Stimulated activated CD4-positive, alpha-beta T cell treated with anti-CD3 and anti-CD28 coated beads, Interleukin-2, amount 100 ng/mL, for 4 hours (primary cell): Measurements from ENCODE around the gene PDXDC1.
"Not testable (repeated sequence)": the region's sequence is repeated elsewhere in the genome, so short reads cannot be mapped to it uniquely, and the experiment has no call there.

Source experiments
- DNase-seq: peaks from one replicate; pipeline ENCODE4 v3.0.0-alpha.2; 2020; ENCODE audit warnings: low read depth

Gene PDXDC1

DNA sequence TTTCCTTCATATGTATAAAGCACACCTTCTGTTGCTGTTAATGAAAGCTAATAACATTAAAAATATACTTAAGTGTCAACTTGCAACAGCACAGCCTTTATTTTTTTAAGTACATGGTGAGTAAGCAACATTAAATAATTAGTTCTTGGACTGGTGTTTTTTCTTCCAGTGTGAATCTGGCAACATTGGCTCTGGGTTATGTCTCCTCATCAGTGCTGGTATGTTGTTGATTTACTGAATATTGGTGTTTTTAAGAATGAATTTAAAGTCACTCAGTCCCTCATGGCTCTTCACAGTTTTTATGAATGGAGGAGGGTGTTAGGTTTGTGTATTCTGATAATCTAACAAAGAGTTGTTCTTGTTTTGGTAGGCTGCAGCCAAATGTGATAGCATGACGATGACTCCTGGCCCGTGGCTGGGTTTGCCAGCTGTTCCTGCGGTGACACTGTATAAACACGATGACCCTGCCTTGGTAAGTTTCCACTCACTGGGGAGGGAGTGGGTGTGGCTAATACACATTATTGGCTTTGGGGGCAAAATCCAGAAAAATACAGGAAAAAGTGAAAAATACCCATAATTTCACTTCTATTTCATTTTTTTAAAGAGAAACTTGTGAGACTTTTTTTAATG is 42.2 kb downstream of the PDXDC1 start:
- DNase-seq, result not testable (repeated sequence)

DNA sequence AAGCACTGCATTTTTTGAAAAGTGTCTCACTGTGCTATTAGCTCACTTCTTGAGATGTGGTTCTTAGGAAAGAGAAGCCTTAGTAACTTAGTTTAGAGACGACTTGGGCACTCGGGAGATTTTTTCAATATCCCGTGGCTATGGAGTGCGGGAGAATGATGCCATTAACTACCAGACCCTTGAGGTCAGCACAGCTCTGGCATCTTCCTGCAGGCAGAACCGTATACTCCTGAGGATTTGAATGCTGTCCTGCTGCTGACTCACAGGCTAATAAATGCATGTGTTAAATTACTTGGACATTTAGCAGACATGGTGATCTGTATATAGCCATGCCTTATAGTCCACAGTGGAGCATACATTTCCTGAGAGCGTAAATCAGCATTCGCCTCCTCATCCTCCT is 46.6 kb downstream of the PDXDC1 start:
- DNase-seq, result not testable (repeated sequence)

DNA sequence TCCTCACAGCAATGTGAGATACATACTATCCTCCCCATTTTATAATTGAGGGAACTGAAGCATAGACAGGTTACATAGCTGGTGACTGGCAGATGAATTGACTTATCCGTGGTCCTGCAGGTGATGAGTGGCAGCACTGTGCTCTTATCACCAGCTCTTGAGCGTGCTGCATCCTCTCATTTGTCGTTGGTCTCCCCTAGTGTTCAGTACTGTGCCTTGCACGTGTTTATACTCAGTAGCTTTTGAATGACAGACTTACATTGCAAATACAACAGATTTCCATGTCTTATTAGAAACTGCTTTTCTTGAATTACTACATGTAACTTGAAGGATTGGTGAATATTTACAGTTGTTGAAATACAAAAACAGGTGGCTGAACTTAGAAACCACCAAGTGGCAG is 47.4 kb downstream of the PDXDC1 start:
- DNase-seq, result peak; percentile 13

DNA sequence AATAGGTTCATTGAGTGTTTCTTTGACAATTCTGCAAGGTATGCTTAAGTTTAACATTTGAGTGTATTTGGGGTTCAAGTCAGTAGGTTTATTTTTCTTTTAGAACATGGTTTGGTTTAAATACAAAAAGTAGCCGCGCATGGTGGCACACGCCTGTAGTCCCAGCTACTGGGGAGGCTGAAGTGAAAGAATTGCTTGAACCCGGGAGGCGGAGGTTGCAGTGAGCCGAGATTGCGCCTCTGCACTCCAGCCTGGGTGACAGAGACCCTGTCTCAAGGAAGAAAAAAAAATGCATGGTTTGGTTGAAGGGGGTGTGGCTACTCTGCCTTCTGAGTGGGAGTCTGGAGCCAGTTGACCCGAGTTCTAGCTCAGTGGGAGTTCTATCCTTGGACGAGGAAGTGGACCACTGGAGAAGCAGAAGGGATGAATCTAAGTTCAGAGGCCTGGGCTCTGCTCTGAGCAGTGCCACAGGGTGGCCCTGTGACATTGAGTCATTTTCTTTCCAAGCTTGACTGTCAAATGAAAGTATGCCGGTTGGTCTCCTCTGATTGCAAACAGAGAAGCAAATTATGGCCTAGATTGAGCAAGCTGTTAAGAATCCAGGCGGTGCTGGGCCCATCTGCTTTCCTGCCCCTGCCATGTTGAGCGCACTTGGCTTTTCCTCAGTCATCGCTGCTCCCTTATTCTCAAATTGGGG is 48.7 kb downstream of the PDXDC1 start:
- DNase-seq, result not testable (repeated sequence)

DNA sequence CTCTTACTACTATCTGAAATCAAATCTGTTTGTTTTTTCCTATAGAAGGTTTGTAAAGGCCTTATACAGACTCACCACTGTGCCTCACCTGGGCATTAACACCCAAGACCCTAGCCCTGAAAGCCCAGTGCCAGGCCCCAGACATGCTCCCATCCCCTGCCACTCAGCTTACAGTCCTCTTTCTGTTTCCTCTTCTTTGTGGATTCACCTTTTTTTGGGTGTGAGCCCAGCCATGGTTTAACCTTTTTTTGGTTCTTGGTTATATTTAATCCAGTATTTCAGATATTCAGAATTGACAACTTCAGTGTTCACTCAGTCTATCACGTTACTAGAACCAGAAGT is 50.0 kb downstream of the PDXDC1 start:
- not testable (repeated sequence) for DNase-seq

DNA sequence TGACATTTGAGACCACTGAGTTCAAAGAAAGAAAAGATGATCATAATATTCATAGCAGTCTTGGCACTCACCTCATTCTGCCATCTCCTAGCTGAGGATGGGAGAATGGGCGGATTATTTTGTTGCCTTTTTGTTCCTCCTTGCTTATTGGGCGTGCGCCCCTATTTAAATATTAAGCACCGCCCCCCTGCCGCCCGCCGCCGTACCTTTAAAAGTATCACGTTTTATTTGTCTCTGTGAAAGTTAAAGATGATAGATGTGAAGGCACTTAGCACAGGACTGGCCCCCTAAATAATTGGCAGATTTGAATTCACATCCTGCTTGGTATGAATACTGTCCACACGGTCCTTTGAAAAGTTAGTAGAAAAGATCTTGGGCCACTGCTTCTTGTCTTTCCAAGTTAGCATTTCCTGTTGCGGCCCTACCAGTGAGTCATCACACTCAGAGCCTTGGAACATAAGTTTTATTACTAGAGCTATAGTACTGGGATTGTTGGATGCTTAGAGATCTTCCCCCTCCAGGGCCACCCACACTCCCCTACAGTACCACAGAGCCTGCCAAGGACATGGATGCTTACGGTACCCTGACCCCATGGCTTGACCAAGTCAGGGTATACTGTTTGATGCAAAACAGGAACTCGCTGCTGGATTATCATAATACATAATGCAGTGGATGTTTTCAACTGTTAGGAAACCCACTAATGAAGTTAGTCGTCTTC is 50.6 kb downstream of the PDXDC1 start:
- not testable (repeated sequence) for DNase-seq

DNA sequence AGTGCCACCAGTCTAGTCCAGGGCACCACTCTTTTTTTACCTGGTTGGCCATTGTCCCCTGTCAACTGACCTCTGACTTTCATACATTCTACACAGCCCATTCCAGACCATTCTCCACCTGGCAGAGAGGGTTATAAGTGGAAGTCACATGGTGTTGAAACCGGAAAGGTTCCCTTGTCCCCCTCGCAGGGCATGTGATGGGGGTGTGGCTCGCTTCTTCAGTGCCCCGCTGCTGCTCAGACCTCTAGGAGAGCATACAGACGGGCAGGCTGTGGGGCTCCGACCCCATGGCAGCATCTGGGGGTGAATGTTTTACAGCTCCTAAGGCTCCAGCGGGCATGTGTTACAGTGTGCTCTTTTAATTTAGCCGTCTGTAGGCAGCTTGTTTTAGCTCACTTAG is 52.2 kb downstream of the PDXDC1 start:
- not testable (repeated sequence) for DNase-seq

DNA sequence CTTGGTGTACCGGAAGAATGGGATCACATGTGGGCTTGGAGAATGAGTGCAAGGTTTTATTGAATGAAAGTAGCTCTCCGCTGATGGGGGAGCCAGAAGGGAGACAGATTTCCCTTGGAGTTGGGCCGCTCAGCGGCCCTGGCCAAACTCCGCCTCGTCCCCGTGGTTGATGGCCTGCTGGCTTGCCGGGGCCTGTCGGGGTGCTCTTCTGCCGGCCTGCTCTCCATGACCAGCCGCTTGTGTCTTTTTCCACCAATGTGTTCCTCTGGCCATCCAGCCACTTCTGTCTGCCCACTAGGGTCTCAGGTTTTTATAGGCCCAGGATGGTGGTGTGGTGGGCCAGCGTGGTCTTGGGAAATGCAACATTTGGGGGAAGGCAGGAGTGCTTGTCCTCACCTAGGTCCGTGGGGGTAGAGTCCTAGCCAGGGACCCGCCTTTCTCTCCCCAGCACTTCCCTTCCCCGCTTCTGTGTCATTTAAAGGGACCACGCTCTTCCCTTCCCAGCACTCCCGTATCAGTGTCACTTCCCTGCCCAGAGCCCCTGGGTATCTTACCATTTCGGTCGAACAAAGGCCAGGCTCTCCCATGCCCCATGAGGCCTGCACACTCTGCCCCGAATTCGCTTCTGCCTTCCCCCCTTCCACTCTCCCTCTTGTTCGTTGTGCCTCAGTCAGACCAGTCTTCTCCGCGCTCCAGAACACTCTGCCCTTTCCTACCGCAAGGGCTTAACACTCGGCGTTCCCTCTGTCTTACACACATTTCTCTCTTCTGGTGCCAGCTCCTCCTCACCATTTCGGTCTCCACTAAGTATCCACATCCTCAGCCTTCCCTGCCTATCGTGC is 52.9 kb downstream of the PDXDC1 start:
- DNase-seq, result not testable (repeated sequence)

DNA sequence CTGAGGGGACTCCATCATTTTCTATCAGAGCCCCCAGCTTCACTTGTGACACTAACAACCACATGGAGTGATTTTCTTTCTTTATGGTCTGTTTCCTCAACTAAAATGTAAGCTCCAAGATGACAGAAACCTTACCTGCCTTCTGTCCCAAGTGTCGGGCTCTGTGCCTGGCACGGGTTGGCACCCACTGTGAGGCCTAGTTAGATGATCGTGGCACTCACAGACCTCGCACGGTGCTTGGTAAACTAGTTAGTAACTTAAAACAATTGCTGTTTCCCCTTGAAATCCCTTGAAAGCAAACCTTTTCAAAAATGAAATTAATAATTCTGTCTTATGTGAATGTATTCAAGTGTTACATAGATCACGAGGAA is 53.5 kb downstream of the PDXDC1 start:
- DNase-seq, result not testable (repeated sequence)

DNA sequence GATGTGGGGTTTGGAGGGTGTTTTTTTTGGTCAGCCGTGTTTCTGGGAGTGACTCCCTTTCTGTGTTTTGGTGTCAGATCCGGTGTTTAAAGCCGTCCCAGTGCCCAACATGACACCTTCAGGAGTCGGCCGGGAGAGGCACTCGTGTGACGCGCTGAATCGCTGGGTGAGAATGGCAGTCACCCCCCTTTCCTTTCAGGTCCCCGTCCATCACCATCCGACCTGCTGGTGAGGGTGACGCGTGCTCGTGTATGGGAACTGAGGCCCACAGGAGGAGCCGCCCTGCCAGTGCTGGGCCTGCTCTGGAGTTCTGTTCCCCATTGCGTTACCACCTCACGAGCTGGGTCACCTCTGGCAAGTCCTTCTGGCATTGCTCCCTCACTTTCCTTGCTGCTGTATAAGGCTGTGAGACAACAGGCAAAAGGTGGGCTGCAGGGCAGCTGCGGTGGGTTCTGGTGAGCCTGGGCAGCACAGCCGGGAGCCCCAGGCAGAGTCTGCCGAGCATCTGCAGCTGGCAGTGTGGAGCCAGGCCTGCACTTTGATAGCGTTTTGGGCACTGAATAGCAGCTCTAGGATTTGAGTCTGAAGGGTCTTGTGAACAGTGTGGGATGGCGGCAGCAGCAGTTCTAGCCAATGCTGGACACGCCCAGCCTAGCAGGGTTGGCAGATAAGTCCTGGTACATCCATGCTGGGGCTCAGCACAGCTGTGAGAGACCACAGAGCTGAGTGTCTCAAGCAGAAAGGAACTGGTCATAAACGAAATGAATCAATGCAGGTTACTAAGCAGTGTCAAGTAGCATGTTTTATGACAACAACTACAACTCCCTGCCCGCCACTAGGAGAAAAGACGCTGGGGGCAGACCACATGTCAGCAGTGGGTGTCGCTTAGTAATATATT is 54.2 kb downstream of the PDXDC1 start:
- DNase-seq, result not testable (repeated sequence)

DNA sequence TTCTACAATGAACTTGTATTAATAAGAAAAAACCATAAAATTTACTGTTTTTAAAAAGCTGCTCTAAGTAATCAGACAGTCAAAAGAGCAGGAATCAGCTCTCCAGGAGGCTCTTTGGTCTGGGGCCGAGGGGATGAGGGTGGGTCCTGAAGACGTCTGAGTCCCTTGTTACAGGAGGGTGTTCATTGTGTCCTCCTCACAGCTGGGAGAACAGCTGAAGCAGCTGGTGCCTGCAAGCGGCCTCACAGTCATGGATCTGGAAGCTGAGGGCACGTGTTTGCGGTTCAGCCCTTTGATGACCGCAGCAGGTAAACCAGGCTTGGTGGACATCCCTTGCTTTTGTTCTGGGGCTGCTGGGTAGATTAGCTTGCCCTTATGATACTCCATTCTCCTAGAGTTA is 54.9 kb downstream of the PDXDC1 start:
- not testable (repeated sequence) for DNase-seq

DNA sequence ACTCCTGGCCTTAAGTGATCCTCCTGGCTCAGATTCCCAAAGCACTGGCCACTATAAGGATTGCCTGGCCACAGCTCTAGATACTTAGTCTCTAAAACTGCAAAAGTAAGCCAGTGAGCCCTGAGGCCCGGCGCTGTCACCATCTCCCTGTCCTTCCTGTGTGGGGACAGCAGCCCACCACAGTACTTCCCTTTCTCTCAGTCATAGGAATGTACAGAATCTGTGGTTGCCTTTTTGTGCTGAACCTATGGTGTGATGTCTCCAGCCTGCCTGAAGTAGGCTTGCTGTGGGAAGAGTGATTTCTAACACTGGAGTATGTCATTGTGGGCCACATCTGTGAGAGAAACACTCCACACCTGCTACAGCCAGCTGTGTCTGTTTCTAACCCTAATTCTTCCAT is 56.4 kb downstream of the PDXDC1 start:
- no peak for DNase-seq

DNA sequence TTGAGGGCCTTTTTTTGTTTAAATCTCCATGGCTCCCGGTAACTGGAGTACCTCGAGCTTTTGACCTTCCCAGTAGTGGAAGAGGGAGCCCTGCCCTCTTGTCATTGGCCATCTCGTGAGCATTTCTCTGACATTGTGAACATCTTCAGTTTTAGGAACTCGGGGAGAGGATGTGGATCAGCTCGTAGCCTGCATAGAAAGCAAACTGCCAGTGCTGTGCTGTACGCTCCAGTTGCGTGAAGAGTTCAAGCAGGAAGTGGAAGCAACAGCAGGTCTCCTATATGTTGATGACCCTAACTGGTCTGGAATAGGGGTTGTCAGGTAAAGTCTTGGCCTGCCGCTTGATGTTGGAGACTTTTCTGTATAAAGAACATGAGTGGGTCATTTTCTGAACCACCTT is 56.8 kb downstream of the PDXDC1 start:
- no peak for DNase-seq

DNA sequence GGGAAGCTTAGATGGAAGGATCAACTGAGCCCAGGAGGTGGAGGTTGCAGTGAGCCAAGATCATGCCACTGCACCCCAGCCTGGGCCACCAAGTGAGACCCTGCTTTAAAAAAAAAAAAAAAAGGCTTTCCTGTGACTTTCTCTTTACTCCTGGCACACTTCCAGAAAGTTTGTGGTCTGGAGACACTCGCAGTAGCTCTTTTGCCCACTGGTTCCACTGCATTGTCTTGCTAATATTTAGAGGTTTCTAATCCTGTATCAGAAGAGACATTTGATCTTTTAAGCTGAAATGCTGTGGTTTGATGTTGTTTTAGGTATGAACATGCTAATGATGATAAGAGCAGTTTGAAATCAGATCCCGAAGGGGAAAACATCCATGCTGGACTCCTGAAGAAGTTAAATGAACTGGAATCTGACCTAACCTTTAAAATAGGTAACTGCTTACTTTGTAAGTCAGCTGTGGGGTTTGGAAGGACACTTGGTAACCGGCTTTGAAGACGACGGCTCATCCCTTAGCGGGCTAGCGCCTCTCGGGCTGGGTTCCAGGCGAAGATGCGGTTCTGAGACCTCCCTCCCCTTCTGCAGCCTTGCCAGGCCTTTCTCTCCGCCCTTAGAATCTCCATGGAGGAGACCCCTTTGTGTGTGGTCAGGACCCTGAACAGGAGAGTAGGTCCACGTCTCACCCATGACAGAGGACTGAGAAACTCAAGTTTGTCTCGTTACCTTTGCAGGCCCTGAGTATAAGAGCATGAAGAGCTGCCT is 57.9 kb downstream of the PDXDC1 start:
- no peak for DNase-seq

DNA sequence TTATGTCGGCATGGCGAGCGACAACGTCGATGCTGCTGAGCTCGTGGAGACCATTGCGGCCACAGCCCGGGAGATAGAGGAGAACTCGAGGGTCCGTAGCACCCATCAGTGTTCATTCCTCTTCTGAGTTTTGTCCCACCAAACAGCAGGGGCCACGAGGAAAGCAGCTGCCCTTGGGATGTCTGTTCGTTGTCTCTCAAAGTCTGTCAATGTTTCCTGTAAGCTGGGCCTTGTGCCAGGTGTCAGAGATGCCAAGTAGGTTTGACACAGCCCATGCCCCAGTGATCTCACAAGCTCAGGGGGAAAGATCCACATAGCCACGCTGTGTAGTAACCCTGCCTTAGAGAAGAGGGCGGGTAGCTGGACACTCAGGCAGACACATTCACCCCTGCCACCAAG is 58.5 kb downstream of the PDXDC1 start:
- DNase-seq, result no peak

DNA sequence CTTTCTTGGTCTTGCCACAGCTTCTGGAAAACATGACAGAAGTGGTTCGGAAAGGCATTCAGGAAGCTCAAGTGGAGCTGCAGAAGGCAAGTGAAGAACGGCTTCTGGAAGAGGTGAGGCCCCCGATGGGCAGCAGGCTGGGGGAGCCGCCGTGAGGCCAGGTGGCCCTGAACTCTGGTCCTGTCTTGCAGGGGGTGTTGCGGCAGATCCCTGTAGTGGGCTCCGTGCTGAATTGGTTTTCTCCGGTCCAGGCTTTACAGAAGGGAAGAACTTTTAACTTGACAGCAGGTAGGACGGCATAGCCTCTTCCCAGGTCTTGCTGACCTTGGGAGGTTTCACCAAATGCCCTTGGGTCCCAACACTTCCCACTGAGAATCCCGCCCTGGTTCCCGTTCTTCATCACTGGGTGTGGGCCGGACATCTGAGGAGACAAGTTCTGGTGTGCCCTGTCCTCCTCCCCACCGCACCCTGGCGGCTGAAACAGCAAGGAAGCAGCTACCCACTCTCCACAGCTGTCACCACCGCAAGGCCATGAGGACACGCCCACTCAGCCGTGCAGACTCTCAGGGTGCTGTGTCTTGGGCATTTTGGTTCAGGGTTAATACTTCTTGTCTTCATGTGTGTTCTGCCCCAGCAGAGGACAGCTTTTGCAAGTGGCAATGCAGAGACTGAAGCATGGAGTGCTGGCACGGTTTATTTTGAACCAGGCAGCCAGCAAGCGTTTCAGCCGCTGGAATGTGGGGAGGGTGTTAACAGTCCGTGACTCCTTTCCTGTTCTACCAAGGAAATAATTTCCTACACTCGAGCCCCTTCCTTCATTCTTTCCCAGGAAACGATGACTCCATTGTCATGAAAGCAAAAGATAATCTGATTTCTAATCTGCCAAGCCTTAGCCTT is 59.7 kb downstream of the PDXDC1 start:
- DNase-seq, result no peak

DNA sequence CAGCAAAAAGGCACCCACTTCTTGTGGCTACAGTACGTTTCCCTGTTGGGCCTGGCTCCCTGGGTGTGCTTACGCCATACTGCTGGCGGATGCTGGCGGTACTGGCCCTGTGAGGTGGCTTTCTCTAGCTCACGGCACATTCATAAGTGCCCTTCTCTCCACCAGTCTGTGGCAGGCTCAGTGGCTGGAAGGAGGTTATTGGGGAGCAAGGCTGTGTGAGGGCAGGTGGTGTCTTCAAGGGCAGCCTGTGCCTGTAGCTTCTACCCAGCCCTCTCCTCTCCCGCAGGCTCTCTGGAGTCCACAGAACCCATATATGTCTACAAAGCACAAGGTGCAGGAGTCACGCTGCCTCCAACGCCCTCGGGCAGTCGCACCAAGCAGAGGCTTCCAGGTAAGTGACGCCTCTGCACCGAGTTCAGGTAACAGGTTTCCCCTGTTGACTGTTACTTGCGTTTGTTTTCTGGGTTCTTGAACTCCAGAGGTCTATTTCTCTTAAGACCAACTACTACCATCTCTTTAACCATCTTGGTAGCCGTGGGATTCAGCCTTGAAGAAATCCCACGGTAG is 60.4 kb downstream of the PDXDC1 start:
- no peak for DNase-seq

DNA sequence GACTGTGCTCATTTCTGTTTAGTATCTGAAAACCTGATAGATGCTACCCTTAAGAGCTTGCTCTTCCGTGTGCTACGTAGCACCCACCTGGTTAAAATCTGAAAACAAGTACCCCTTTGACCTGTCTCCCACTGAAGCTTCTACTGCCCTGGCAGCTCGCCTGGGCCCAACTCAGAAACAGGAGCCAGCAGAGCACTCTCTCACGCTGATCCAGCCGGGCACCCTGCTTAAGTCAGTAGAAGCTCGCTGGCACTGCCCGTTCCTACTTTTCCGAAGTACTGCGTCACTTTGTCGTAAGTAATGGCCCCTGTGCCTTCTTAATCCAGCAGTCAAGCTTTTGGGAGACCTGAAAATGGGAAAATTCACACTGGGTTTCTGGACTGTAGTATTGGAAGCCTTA is 62.2 kb downstream of the PDXDC1 start:
- no peak for DNase-seq

DNA sequence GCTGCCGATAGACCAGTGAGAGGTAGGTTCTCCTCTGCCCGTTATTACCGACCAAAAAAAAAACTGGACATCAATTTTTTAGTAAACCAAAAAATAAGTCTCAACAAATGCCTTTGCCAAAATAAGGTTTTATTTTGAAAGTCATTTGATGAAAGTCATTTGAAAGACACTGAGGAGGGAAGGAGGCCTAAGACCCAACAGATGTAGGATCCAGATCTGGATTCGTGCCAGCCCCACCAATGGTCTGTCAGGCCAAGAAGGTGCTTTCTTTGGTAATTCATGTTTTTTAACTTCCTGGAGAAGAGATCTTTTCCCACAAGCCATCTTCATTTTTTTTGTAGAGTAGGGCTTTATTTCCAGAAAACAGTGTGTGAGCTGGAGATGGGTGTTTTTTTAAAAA is 62.9 kb downstream of the PDXDC1 start:
- DNase-seq, result no peak
